ENCODE measurements around the gene SH3D19. TPM values are rescaled to one million over a fixed set of nuclear protein-coding genes. Genes with fewer than 3 reads are reported as not detected.
"Not testable (repeated sequence)": the region's sequence is repeated elsewhere in the genome, so short reads cannot be mapped to it uniquely, and the experiment has no call there.

SH3D19 gene
- total RNA-seq, 2 donors from 2014 or later = 94.8 to 143 TPM

GRCh38 chr4:151239608-151240007, 85.8 kb downstream of the SH3D19 start:
- TF ChIP-seq, protein P1, sequence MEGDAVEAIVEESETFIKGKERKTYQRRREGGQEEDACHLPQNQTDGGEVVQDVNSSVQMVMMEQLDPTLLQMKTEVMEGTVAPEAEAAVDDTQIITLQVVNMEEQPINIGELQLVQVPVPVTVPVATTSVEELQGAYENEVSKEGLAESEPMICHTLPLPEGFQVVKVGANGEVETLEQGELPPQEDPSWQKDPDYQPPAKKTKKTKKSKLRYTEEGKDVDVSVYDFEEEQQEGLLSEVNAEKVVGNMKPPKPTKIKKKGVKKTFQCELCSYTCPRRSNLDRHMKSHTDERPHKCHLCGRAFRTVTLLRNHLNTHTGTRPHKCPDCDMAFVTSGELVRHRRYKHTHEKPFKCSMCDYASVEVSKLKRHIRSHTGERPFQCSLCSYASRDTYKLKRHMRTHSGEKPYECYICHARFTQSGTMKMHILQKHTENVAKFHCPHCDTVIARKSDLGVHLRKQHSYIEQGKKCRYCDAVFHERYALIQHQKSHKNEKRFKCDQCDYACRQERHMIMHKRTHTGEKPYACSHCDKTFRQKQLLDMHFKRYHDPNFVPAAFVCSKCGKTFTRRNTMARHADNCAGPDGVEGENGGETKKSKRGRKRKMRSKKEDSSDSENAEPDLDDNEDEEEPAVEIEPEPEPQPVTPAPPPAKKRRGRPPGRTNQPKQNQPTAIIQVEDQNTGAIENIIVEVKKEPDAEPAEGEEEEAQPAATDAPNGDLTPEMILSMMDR (IDR thresholded peaks at IDR 0.05) = no peak
- Histone ChIP-seq H3K27me3 (replicated peaks; ENCODE audit: insufficient read depth) (no peaks in the 10 kb centered on the region), H3K27ac (no peak overlapping the region), H3K4me1 (ENCODE audit: control insufficient read depth in 1 of 2, low read depth in 2 of 2) (peaks cover 0 to 8% of the 10 kb centered on the region in 2 donors), H3K9me3 (no peaks in the 10 kb centered on the region), H3K36me3 (no peaks in the 10 kb centered on the region), H3K4me3 (no peak overlapping the region)
- no peak for ATAC-seq (ENCODE audit: insufficient number of reproducible peaks, low FRiP score, low read depth)
- DNase-seq (ENCODE audit: low spot score) = no peak

DNA sequence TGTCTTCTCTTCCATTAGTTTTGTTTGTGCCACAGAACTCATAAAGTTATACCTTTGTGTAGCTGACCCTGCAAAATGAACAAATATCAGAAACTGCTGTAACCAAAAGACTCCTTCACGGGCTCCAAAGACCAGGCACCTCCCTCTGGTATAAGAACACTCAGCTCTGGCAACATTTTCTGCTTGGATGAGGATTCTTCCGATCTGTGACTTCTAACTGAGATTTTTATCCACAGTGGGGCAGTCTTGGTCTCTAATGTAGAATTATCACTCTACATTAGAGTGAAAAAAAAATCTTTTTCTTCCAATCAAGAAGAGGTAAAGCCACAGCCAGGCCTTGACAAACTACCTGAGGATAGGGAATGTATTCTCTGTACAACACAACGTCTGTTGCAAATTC, 86.9 kb downstream of the SH3D19 start:
- H3K4me3 ChIP-seq = no peak overlapping the region
- no peak for DNase-seq (ENCODE audit: low spot score)
- H3K9me3 ChIP-seq = no peaks in the 10 kb centered on the region
- no peak for ATAC-seq (ENCODE audit: insufficient number of reproducible peaks, low FRiP score, low read depth)
- TF ChIP-seq, protein P1 (IDR thresholded peaks at IDR 0.05) = no peak
- H3K36me3 ChIP-seq = no peaks in the 10 kb centered on the region
- H3K4me1 ChIP-seq (ENCODE audit: control insufficient read depth in 1 of 2, low read depth in 2 of 2) = peaks cover 0 to under 1% of the 10 kb centered on the region in 2 donors
- no peak overlapping the region for H3K27ac ChIP-seq
- no peaks in the 10 kb centered on the region for H3K27me3 ChIP-seq (replicated peaks; ENCODE audit: insufficient read depth)

DNA sequence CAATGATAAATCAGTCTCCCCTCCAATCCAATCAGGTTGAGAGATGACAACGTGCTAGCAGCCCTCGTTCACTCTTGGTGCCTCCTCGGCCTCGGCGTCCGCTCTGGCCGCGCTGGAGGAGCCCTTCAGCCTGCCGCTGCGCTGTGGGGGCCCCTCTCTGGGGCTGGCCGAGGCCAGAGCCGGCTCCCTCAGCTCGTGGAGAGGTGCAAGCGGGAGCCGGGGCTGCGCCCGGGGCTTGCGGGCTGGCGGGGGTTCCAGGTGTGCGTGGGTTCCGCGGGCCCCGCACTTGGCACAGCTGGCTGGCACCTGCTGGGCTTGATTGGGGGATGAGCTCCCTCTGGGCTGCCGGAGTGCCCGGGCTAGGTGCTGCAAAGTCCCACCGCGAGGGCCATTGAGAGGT, 89.4 kb downstream of the SH3D19 start:
- TF ChIP-seq, protein P1 (IDR thresholded peaks at IDR 0.05) = no peak
- H3K36me3 ChIP-seq = no peaks in the 10 kb centered on the region
- H3K27me3 ChIP-seq (replicated peaks; ENCODE audit: insufficient read depth) = no peaks in the 10 kb centered on the region
- no peaks in the 10 kb centered on the region for H3K4me1 ChIP-seq (ENCODE audit: control insufficient read depth in 1 of 2, low read depth in 2 of 2)
- DNase-seq (ENCODE audit: low spot score) (no peak), ATAC-seq (ENCODE audit: insufficient number of reproducible peaks, low FRiP score, low read depth) (no peak)
- no peak overlapping the region for H3K4me3 ChIP-seq
- no peaks in the 10 kb centered on the region for H3K9me3 ChIP-seq
- H3K27ac ChIP-seq = no peak overlapping the region

GRCh38 chr4:151235373-151235772, 90.0 kb downstream of the SH3D19 start:
- ATAC-seq (ENCODE audit: insufficient number of reproducible peaks, low FRiP score, low read depth); H3K4me1 ChIP-seq (ENCODE audit: control insufficient read depth in 1 of 2, low read depth in 2 of 2); H3K4me3 ChIP-seq; DNase-seq (ENCODE audit: low spot score); H3K27ac ChIP-seq; H3K27me3 ChIP-seq (replicated peaks; ENCODE audit: insufficient read depth); H3K9me3 ChIP-seq; H3K36me3 ChIP-seq: not testable (repeated sequence)

- H3K27ac ChIP-seq = no peak overlapping the region
- no peaks in the 10 kb centered on the region for H3K9me3 ChIP-seq
- no peaks in the 10 kb centered on the region for H3K36me3 ChIP-seq
- TF ChIP-seq, protein P1 (IDR thresholded peaks at IDR 0.05) = no peak
- H3K4me3 ChIP-seq = no peak overlapping the region
- DNase-seq (ENCODE audit: low spot score) (no peak), ATAC-seq (ENCODE audit: insufficient number of reproducible peaks, low FRiP score, low read depth) (no peak)
- H3K4me1 ChIP-seq (ENCODE audit: control insufficient read depth in 1 of 2, low read depth in 2 of 2) = peaks cover 3 to 8% of the 10 kb centered on the region in 2 donors
- H3K27me3 ChIP-seq (replicated peaks; ENCODE audit: insufficient read depth) = no peaks in the 10 kb centered on the region
These were observed 91.8 kb downstream of the SH3D19 start for GRCh38 chr4:151233600-151233999.

GRCh38 chr4:151231915-151232595, 93.3 kb downstream of the SH3D19 start:
- Histone ChIP-seq H3K4me1 (ENCODE audit: control insufficient read depth in 1 of 2, low read depth in 2 of 2) (peaks cover 3 to 16% of the 10 kb centered on the region in 2 donors), H3K27ac (no peak overlapping the region)
- DNase-seq (ENCODE audit: low spot score) = no peak

More at GRCh38 chr4:151231915-151232595, 93.3 kb downstream of the SH3D19 start:
- TF ChIP-seq, protein P1 (IDR thresholded peaks at IDR 0.05) = no peak
- no peaks in the 10 kb centered on the region for H3K36me3 ChIP-seq
- no peak for ATAC-seq (ENCODE audit: insufficient number of reproducible peaks, low FRiP score, low read depth)
- no peaks in the 10 kb centered on the region for H3K27me3 ChIP-seq (replicated peaks; ENCODE audit: insufficient read depth)
- H3K4me3 ChIP-seq = no peak overlapping the region
- no peaks in the 10 kb centered on the region for H3K9me3 ChIP-seq

Data from thoracic aorta (tissue), 2 donors.